Measurements from ENCODE around the gene PABPC1L. TPM values are rescaled to one million over a fixed set of nuclear protein-coding genes. Genes with fewer than 3 reads are reported as not detected.

Gene PABPC1L
- 75.0 and 91.4 TPM in 2 replicates for total RNA-seq (2014; rRNA removed; shearing (Covaris generic))

DNA sequence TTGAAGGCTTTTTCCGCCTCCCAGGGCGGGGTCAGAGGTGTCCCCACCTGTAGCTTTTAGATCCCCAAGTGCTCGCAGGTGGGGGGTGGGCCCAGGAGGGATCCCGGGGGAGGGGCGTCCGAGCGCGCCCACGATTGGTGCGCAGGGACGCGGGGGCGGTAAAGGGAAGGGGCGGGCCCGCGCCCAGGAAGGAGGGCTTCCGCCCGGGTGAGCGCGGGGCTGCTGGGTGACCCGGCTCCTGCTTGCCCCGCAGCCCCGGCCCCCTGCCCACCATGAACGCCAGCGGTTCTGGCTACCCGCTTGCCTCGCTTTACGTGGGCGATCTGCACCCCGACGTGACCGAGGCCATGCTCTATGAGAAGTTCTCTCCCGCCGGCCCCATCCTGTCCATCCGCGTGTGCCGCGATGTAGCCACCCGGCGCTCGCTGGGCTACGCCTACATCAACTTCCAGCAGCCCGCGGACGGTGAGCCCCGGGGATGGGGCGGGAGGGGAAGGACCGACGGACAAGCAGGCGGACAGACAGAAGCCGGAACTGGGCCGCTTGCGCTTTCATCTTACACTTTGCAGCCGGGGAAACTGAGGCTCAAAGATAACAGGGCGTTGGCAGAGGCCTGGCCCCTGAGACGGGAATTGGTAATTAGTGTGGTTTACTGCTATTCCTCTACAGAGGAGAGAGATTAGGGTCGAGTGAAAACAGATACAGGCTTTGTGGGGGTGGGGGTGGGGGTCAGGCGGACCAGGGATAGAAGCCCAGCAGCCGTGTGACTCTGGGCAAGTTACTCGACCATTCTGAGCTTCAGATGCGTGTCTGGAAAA lies at the start of gene PABPC1L:
PABPC1L (plus strand) TSS at position 189 of the 818 bp plus-strand sequence; CDS start at position 273, 84 bp downstream.

DNA sequence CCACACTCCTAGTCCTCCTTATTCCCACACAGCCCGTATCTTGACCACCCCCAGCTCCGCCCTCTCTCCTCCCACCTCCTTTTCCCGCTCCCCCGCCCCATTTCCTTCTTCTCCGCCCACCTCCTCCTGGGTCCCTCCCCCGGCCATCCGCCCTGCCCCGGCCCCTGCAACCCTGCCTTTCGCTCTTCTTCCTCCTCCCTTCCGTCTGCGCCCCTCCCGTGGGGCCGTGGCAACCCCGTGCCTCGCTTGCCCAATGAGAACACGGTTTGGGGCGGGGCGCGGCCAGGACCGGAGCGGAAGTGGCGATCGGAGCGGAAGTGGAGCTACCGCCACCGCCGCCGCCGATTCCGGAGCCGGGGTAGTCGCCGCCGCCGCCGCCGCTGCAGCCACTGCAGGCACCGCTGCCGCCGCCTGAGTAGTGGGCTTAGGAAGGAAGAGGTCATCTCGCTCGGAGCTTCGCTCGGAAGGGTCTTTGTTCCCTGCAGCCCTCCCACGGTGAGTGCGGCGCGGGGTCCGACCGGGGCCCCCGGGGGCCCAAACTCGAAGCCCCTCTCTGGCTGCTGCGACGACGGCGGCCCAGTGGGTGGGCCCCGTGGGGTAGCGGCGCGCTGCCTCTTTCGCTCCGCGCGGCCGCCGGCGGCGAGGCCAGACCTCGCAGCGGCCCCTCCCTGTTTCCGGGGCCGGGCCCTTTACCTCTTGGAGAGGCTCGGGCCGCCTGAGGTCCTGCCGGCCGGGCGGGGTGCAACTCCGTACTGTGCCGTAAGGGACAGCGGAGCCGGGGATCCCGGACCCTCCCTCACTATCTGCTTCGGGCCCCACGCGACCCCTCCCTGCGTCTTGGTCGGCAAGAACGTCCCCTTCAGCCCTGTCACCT lies 24.2 kb upstream of the PABPC1L start, which contains the start of gene YWHAB:
YWHAB (plus strand) TSS at position 314 of the 874 bp plus-strand sequence. CDS start 15,829 bp downstream, outside the sequence.

GRCh38 chr20:44960103-44960852 lies 50.4 kb downstream of the PABPC1L start, which contains the start of gene TOMM34:
Gene TOMM34, minus strand, starts transcription at chr20:44960397. Its CDS starts 64 bp downstream, at chr20:44960333.

DNA sequence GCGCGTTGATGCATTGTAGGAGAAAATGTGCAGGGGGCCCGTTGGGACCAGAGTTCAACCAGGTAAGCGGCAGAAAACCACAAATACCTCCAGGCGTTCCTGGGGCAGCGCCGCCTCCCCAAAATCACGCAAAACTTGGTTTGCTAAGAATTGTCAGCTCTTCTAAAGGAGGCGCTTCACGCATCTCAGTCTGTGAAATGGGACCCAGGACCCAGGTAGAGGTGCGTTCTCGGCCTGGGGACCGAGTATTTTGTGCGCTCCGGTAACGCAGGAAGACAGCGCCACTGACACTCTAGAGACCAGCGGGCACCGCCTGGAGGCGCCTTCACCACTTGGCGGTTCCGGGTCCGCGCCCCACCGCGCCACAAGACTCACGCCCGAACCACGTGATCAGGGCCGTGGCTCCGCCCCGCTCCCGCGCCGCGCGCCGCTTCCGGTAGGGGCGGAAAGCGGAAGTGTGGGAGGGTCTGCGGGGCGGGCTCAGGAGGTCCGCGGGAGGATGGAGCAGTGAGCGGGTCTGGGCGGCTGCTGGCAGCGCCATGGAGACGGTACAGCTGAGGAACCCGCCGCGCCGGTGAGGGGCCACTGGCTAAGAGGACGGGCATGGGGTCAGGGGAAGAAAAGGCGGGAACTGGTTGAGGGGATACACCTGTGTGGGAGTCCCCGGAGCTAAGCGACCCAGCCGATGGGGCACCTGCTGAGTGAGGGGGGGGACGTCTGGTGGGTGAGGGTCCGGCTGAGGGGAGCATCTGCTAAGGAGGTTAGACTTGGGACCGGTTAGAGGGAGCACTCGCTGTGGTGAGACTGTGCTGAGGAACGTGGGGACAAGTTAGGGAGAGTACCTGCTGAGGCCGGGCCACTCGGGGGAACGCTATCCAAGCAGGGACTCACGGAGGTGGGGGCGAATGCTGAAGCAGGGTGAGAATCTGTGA lies 56.4 kb downstream of the PABPC1L start, which contains the start of gene STK4:
STK4 (plus strand) TSS at position 483 of the 932 bp plus-strand sequence; CDS start at position 540, 57 bp downstream.

Other genes with a start within 250 kb of the PABPC1L start
- not detected in 2 replicates for gene CCN5, start 194.7 kb upstream of the PABPC1L start, total RNA-seq (2014; rRNA removed; shearing (Covaris generic))
- 0.11 TPM in 1 of 2 replicates, not detected in the other for gene KCNK15, start 164.2 kb upstream of the PABPC1L start, total RNA-seq (2014; rRNA removed; shearing (Covaris generic))
- gene RIMS4, start 99.5 kb upstream of the PABPC1L start, total RNA-seq (2014; rRNA removed; shearing (Covaris generic)): 0.19 TPM in 1 of 2 replicates, not detected in the other
- gene YWHAB, start 24.4 kb upstream of the PABPC1L start, total RNA-seq (2014; rRNA removed; shearing (Covaris generic)): 69.5 and 71.4 TPM in 2 replicates
- 94.4 and 102 TPM in 2 replicates for gene TOMM34, start 50.3 kb downstream of the PABPC1L start, total RNA-seq (2014; rRNA removed; shearing (Covaris generic))
- gene STK4, start 56.5 kb downstream of the PABPC1L start, total RNA-seq (2014; rRNA removed; shearing (Covaris generic)): 39.5 and 42.0 TPM in 2 replicates
- not detected in 2 replicates for gene KCNS1, start 191.1 kb downstream of the PABPC1L start, total RNA-seq (2014; rRNA removed; shearing (Covaris generic))
- gene WFDC5, start 205.1 kb downstream of the PABPC1L start, total RNA-seq (2014; rRNA removed; shearing (Covaris generic)): not detected in 2 replicates
- not detected in 2 replicates for gene WFDC12, start 214.4 kb downstream of the PABPC1L start, total RNA-seq (2014; rRNA removed; shearing (Covaris generic))